WTC11 (cell line): ENCODE data around the gene KCNK3.

ENCODE experiments used
- ATF3 ChIP-seq: sonication (generic); formaldehyde crosslinking; conservative IDR thresholded peaks from 2 replicates; pipeline ENCODE4 v1.8.1; 2022; ENCODE audit warnings: mild to moderate bottlenecking, missing genetic modification reagents
- CTCF ChIP-seq: fragments of 200-600 bp; IDR thresholded peaks from 2 replicates; pipeline ENCODE4 v1.8.0; 2022; ENCODE audit warnings: antibody characterized with exemption
- IRF1 ChIP-seq: sonication (generic); formaldehyde crosslinking; IDR thresholded peaks from 2 replicates; pipeline ENCODE4 v1.8.0; 2023; ENCODE audit warnings: missing genetic modification reagents
- JUN ChIP-seq: sonication (generic); formaldehyde crosslinking; IDR thresholded peaks from 2 replicates; pipeline ENCODE4 v1.8.0; 2023; ENCODE audit warnings: mild to moderate bottlenecking, missing genetic modification reagents
- MAX ChIP-seq: sonication (generic); formaldehyde crosslinking; IDR thresholded peaks from 2 replicates; pipeline ENCODE4 v1.8.0; 2022; ENCODE audit warnings: mild to moderate bottlenecking, missing genetic modification reagents
- NFYB ChIP-seq: sonication (generic); formaldehyde crosslinking; conservative IDR thresholded peaks from 2 replicates; pipeline ENCODE4 v1.8.0; 2022; ENCODE audit warnings: low read depth, missing genetic modification reagents
- SP1 ChIP-seq: sonication (generic); formaldehyde crosslinking; conservative IDR thresholded peaks from 2 replicates; pipeline ENCODE4 v1.8.1; 2022; ENCODE audit warnings: missing genetic modification reagents
- USF2 ChIP-seq: sonication (generic); formaldehyde crosslinking; IDR thresholded peaks from 2 replicates; pipeline ENCODE4 v1.8.1; 2023; ENCODE audit warnings: mild to moderate bottlenecking, missing genetic modification reagents, moderate library complexity
- ZBTB43 ChIP-seq: sonication (generic); formaldehyde crosslinking; IDR thresholded peaks from 2 replicates; pipeline ENCODE4 v1.8.1; 2023; ENCODE audit warnings: mild to moderate bottlenecking, missing genetic modification reagents
- ZNF121 ChIP-seq: sonication (generic); formaldehyde crosslinking; IDR thresholded peaks from 2 replicates; pipeline ENCODE4 v1.8.0; 2023; ENCODE audit warnings: missing genetic modification reagents
- ZNF416 ChIP-seq: fragments of 250-450 bp; sonication (Bioruptor Pico); IDR thresholded peaks from 2 replicates; pipeline ENCODE4 v1.9.0; 2021; ENCODE audit warnings: mild to moderate bottlenecking, inconsistent platforms

GRCh38 chr2:26722328-26722727 is 29.8 kb downstream of the KCNK3 start:
- TF ChIP-seq CTCF (no peak), ZBTB43 (no peak), NFYB (CRISPR knock-in tag) (no peak), IRF1 (CRISPR knock-in tag) (no peak), MAX (no peak), SP1 (CRISPR knock-in tag) (no peak), USF2 (CRISPR knock-in tag) (no peak), ZNF121 (CRISPR knock-in tag) (no peak), ZNF416 (CRISPR knock-in tag) (no peak), JUN (CRISPR knock-in tag) (no peak), ATF3 (CRISPR knock-in tag) (no peak)
